ENCODE data around the gene COP1.

Gene COP1

DNA sequence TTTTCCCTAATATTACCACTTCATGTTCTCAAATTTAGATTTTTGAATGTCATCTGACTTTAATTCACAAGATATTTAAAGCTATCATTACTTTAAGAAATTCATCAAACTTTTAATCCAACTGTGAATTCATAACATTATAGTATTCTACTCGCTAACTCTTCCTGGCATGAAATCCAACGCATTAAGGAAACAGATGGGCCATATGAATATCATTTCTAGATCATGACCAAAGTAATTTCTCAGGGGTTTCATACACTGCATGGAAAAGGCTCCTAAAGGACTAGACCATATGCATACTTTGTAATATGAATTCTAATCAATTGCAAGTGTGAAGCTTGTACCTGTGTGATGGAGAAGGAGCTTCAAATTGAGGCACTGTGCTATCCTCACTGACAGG, 72.4 kb downstream of the COP1 start:
- Histone ChIP-seq H2AFZ (no peak overlapping the region), H3K9me3 (ENCODE audit: control insufficient read depth, low read length) (no peaks in the 10 kb centered on the region), H3K4me2 (ENCODE audit: low read length) (no peak overlapping the region), H3K27me3 (ENCODE audit: control insufficient read depth, insufficient read depth, low read length) (no peaks in the 10 kb centered on the region), H3K36me3 (ENCODE audit: control insufficient read depth, insufficient read depth, low read length) (no peaks in the 10 kb centered on the region), H3K27ac (no peak overlapping the region), H3K4me3 (ENCODE audit: low read depth, low read length) (no peak overlapping the region), H3K4me1 (no peaks in the 10 kb centered on the region), H3K9ac (no peak overlapping the region), H3K79me2 (peaks cover 7% of the 10 kb centered on the region)
- TF ChIP-seq, protein P1, sequence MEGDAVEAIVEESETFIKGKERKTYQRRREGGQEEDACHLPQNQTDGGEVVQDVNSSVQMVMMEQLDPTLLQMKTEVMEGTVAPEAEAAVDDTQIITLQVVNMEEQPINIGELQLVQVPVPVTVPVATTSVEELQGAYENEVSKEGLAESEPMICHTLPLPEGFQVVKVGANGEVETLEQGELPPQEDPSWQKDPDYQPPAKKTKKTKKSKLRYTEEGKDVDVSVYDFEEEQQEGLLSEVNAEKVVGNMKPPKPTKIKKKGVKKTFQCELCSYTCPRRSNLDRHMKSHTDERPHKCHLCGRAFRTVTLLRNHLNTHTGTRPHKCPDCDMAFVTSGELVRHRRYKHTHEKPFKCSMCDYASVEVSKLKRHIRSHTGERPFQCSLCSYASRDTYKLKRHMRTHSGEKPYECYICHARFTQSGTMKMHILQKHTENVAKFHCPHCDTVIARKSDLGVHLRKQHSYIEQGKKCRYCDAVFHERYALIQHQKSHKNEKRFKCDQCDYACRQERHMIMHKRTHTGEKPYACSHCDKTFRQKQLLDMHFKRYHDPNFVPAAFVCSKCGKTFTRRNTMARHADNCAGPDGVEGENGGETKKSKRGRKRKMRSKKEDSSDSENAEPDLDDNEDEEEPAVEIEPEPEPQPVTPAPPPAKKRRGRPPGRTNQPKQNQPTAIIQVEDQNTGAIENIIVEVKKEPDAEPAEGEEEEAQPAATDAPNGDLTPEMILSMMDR (IDR thresholded peaks at IDR 0.05), result no peak

DNA sequence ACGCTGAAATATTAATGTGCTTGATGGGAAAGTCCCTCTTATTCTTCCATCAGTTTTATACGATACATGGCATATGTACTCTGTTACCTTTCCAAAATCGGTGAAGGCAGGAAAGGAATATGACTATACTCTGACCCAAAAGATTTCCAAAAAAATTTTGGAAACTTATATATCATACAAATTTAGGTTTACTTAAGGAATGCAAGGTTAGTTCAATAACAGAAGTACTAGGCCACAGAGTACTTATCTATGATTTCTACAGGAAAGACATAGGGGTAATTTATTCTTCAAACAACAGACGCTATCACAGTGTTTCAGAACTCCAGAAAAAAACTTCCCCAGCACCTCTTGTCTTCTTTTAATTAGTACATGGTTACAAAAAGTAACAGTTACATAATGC, 84.8 kb downstream of the COP1 start:
- no peaks in the 10 kb centered on the region for H3K4me1 ChIP-seq
- H3K9me3 ChIP-seq (ENCODE audit: control insufficient read depth, low read length), result no peaks in the 10 kb centered on the region
- no peaks in the 10 kb centered on the region for H3K79me2 ChIP-seq
- TF ChIP-seq, protein P1 (IDR thresholded peaks at IDR 0.05), result no peak
- H3K27ac ChIP-seq, result no peak overlapping the region
- no peaks in the 10 kb centered on the region for H3K36me3 ChIP-seq (ENCODE audit: control insufficient read depth, insufficient read depth, low read length)
- H3K4me3 ChIP-seq (ENCODE audit: low read depth, low read length), result no peak overlapping the region
- H3K9ac ChIP-seq, result no peak overlapping the region
- H3K4me2 ChIP-seq (ENCODE audit: low read length), result no peak overlapping the region
- no peak overlapping the region for H2AFZ ChIP-seq
- H3K27me3 ChIP-seq (ENCODE audit: control insufficient read depth, insufficient read depth, low read length), result no peaks in the 10 kb centered on the region

DNA sequence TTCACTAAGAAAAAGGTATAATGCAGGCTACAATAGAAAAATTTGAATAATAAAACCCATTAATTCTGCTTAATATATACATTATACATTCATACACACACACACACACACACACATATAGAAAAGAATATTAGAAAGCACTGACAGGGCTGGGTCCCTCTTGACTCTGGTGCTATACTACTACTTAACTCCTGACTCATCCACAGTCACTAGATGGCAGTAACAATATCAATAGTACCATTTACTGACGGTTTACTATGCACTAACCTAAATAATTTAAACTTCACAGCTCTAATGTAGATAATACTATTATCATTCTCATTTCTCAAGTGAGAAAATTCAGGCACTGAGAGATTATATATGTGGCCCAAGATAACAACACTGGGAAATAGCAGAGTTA, 87.5 kb downstream of the COP1 start:
- no peaks in the 10 kb centered on the region for H3K36me3 ChIP-seq (ENCODE audit: control insufficient read depth, insufficient read depth, low read length)
- H3K9ac ChIP-seq, result no peak overlapping the region
- no peak overlapping the region for H2AFZ ChIP-seq
- H3K4me1 ChIP-seq, result no peaks in the 10 kb centered on the region
- H3K27me3 ChIP-seq (ENCODE audit: control insufficient read depth, insufficient read depth, low read length), result no peaks in the 10 kb centered on the region
- no peak overlapping the region for H3K4me2 ChIP-seq (ENCODE audit: low read length)
- TF ChIP-seq, protein P1 (IDR thresholded peaks at IDR 0.05), result no peak
- H3K9me3 ChIP-seq (ENCODE audit: control insufficient read depth, low read length), result no peaks in the 10 kb centered on the region
- no peaks in the 10 kb centered on the region for H3K79me2 ChIP-seq
- no peak overlapping the region for H3K27ac ChIP-seq
- H3K4me3 ChIP-seq (ENCODE audit: low read depth, low read length), result no peak overlapping the region

DNA sequence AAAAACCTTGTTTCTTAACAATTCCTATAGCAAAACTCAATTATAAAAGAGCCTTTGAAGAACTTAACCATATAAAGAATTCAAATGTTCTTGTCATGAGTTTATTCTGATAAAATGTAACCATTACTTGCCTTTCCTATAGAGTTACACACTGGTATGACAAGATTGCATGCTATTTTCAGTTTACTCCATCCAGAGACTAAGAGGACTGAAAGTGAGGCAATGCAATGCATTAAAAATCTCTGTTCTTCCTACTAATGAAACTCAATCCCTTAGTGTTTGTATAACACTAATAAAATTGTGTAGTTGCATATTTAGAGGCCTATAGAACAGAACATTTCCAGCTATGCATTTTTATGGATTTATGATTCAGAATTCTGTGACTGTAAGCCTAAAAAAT, 88.1 kb downstream of the COP1 start:
- H3K4me2 ChIP-seq (ENCODE audit: low read length), result no peak overlapping the region
- H3K4me1 ChIP-seq, result no peaks in the 10 kb centered on the region
- no peaks in the 10 kb centered on the region for H3K27me3 ChIP-seq (ENCODE audit: control insufficient read depth, insufficient read depth, low read length)
- no peak overlapping the region for H3K27ac ChIP-seq
- no peaks in the 10 kb centered on the region for H3K9me3 ChIP-seq (ENCODE audit: control insufficient read depth, low read length)
- H3K9ac ChIP-seq, result no peak overlapping the region
- no peak overlapping the region for H2AFZ ChIP-seq
- TF ChIP-seq, protein P1 (IDR thresholded peaks at IDR 0.05), result no peak
- H3K79me2 ChIP-seq, result no peaks in the 10 kb centered on the region
- no peaks in the 10 kb centered on the region for H3K36me3 ChIP-seq (ENCODE audit: control insufficient read depth, insufficient read depth, low read length)
- H3K4me3 ChIP-seq (ENCODE audit: low read depth, low read length), result no peak overlapping the region

DNA sequence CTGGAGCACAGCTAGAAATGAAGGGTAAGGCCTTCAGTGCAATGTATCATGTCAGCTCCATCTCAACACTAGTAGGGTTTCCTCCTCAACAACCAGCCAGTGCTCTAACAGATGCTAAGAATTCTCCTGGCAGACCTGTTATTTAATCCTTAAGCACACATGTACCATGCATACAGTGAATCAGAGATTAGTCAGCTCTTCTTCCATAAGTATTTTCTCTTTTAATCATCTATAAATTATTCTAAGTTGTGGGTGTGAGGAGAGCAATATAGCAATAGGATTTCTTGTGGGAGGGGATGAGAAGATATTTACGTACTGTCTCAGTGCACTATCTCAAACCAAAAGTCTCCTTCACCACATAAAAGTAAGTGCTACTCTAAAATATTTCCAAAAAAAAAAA, 95.3 kb downstream of the COP1 start:
- no peak overlapping the region for H3K9ac ChIP-seq
- no peak overlapping the region for H3K27ac ChIP-seq
- TF ChIP-seq, protein P1 (IDR thresholded peaks at IDR 0.05), result no peak
- no peak overlapping the region for H2AFZ ChIP-seq
- H3K27me3 ChIP-seq (ENCODE audit: control insufficient read depth, insufficient read depth, low read length), result no peaks in the 10 kb centered on the region
- H3K4me3 ChIP-seq (ENCODE audit: low read depth, low read length), result no peak overlapping the region
- H3K36me3 ChIP-seq (ENCODE audit: control insufficient read depth, insufficient read depth, low read length), result no peaks in the 10 kb centered on the region
- H3K4me1 ChIP-seq, result no peaks in the 10 kb centered on the region
- H3K4me2 ChIP-seq (ENCODE audit: low read length), result no peak overlapping the region
- H3K9me3 ChIP-seq (ENCODE audit: control insufficient read depth, low read length), result no peaks in the 10 kb centered on the region
- H3K79me2 ChIP-seq, result no peaks in the 10 kb centered on the region
